Measurements from ENCODE around the gene C8A.

DNA sequence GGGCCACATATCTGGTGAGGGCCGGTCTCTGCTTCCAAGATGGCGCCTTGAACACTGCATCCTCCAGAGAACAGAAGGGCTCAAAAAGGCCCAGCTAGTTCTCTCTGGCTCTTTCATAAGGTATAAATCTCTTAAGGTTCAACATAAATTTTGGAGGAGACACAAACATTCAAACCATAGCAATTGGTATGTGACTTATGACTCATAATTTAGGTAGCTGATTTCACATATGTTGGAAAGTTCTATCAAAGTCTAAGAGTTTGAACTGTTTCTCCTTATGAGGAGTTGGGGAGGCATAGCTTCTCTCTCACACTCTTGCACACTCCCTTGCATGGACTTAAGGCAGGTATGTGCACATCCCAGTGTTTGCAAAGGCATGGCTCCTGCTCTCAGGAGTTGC lies 30.3 kb upstream of the C8A start:
- TF ChIP-seq TAF1 (IDR thresholded peaks at IDR 0.05; ENCODE audit: low read depth), result no peak
- TF ChIP-seq EP300 (IDR thresholded peaks at IDR 0.05; ENCODE audit: borderline replicate concordance), result no peak
- TF ChIP-seq RAD21 (IDR thresholded peaks at IDR 0.05; ENCODE audit: low read depth), result no peak
- TF ChIP-seq, protein P1, sequence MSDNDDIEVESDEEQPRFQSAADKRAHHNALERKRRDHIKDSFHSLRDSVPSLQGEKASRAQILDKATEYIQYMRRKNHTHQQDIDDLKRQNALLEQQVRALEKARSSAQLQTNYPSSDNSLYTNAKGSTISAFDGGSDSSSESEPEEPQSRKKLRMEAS (IDR thresholded peaks at IDR 0.05), result no peak
- TF ChIP-seq, protein P2, sequence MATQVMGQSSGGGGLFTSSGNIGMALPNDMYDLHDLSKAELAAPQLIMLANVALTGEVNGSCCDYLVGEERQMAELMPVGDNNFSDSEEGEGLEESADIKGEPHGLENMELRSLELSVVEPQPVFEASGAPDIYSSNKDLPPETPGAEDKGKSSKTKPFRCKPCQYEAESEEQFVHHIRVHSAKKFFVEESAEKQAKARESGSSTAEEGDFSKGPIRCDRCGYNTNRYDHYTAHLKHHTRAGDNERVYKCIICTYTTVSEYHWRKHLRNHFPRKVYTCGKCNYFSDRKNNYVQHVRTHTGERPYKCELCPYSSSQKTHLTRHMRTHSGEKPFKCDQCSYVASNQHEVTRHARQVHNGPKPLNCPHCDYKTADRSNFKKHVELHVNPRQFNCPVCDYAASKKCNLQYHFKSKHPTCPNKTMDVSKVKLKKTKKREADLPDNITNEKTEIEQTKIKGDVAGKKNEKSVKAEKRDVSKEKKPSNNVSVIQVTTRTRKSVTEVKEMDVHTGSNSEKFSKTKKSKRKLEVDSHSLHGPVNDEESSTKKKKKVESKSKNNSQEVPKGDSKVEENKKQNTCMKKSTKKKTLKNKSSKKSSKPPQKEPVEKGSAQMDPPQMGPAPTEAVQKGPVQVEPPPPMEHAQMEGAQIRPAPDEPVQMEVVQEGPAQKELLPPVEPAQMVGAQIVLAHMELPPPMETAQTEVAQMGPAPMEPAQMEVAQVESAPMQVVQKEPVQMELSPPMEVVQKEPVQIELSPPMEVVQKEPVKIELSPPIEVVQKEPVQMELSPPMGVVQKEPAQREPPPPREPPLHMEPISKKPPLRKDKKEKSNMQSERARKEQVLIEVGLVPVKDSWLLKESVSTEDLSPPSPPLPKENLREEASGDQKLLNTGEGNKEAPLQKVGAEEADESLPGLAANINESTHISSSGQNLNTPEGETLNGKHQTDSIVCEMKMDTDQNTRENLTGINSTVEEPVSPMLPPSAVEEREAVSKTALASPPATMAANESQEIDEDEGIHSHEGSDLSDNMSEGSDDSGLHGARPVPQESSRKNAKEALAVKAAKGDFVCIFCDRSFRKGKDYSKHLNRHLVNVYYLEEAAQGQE (IDR thresholded peaks at IDR 0.05; ENCODE audit: low read depth), result no peak
- no peak for TF ChIP-seq NFIC (IDR thresholded peaks at IDR 0.05)
- TF ChIP-seq CEBPB (IDR thresholded peaks at IDR 0.05), result no peak
- no peak for TF ChIP-seq YY1 (IDR thresholded peaks at IDR 0.05; ENCODE audit: low read depth)
- TF ChIP-seq TEAD4 (IDR thresholded peaks at IDR 0.05), result no peak
- no peak for TF ChIP-seq EGR1 (IDR thresholded peaks at IDR 0.05)
- TF ChIP-seq CREB1 (IDR thresholded peaks at IDR 0.05; ENCODE audit: low read depth), result no peak
- TF ChIP-seq ZBTB7A (IDR thresholded peaks at IDR 0.05; ENCODE audit: low read depth), result no peak

All from Ishikawa (cell line).